A673 (cell line): ENCODE measurements around the gene GLIPR1L1. TPM values are rescaled to one million over a fixed set of nuclear protein-coding genes. Genes with fewer than 3 reads are reported as not detected.

ENCODE experiments used
- BruUV-seq: library from RNA; stranded (reverse); fragments of 400-500 nt; replicated peaks from 2 replicates; lab custom pipeline; 2021; lab: Mats Ljungman, UMichigan
- CTCF ChIA-PET: fragments of 300-600 bp; sonication (Branson Sonifier 250); formaldehyde crosslinking; loops from one replicate; lab custom pipeline; 2022; ENCODE audit warnings: antibody characterized with exemption; lab: Charles Lee
- POLR2A ChIA-PET: fragments of 300-600 bp; sonication (Branson Sonifier 250); formaldehyde crosslinking; loops from one replicate; lab custom pipeline; 2022; ENCODE audit warnings: antibody characterized with exemption; ENCODE audit not compliant: low non-redundant PET; lab: Charles Lee
- DNase-seq: peaks from one replicate; pipeline ENCODE4 v3.0.0-alpha.2; 2015; ENCODE audit warnings: low spot score
- H3K27ac ChIP-seq: fragments of 200-600 bp; sonication (generic); 2 replicates; pipeline ENCODE4 v1.5.1; 2016; ENCODE audit warnings: mixed run types, low read depth, mild to moderate bottlenecking, mixed read lengths, antibody characterized with exemption, low read length; ENCODE audit not compliant: poor library complexity, severe bottlenecking
- H3K27me3 ChIP-seq: fragments of 200-600 bp; sonication (generic); replicated peaks from 2 replicates; pipeline ENCODE4 v1.6.1; 2017; ENCODE audit warnings: mixed run types, low read depth, mild to moderate bottlenecking, mixed read lengths, antibody characterized with exemption, low read length; ENCODE audit not compliant: insufficient read depth, poor library complexity
- H3K36me3 ChIP-seq: fragments of 200-600 bp; sonication (generic); 2 replicates; pipeline ENCODE4 v1.6.1; 2016; ENCODE audit warnings: mixed run types, mild to moderate bottlenecking, mixed read lengths, antibody characterized with exemption, low read length; ENCODE audit not compliant: insufficient read depth, poor library complexity, severe bottlenecking
- H3K4me1 ChIP-seq: fragments of 200-600 bp; sonication (generic); 2 replicates; pipeline ENCODE4 v1.6.1; 2017; ENCODE audit warnings: mixed run types, mild to moderate bottlenecking, mixed read lengths, antibody characterized with exemption, low read length; ENCODE audit not compliant: insufficient read depth, poor library complexity, severe bottlenecking
- H3K4me3 ChIP-seq: fragments of 200-600 bp; sonication (generic); 2 replicates; pipeline ENCODE4 v1.5.1; 2016; ENCODE audit warnings: low read depth, mixed run types, mild to moderate bottlenecking, mixed read lengths, low read length; ENCODE audit not compliant: poor library complexity, severe bottlenecking
- H3K9me3 ChIP-seq: fragments of 200-600 bp; sonication (generic); 2 replicates; pipeline ENCODE4 v1.6.1; 2016; ENCODE audit warnings: mixed run types, low read depth, mild to moderate bottlenecking, mixed read lengths, antibody characterized with exemption, low read length; ENCODE audit not compliant: poor library complexity, severe bottlenecking
- EZH2 ChIP-seq: fragments of 200-600 bp; sonication (generic); IDR thresholded peaks from 2 replicates; pipeline ENCODE4 v1.6.1; 2017; ENCODE audit warnings: borderline replicate concordance, low read depth, mild to moderate bottlenecking, mixed read lengths, antibody characterized with exemption, low read length; ENCODE audit not compliant: poor library complexity, severe bottlenecking
- intact Hi-C: fragments of 100-400 bp; cut with micrococcal nuclease; formaldehyde crosslinking; loops from one replicate; pipeline ENCODE4 v1.10.0; 2022; ENCODE audit not compliant: unreplicated experiment
- total RNA-seq: library from RNA; stranded (reverse); gene quantifications from 2 replicates; pipeline ENCODE4 v1.2.3, GENCODE V29; 2021
- TF ChIP-seq, protein P1 (sequence below): fragments of 300-800, 200-600 bp; sonication (generic); conservative IDR thresholded peaks from 2 replicates; pipeline ENCODE4 v1.5.1; 2017; ENCODE audit warnings: low read depth, mild to moderate bottlenecking, antibody characterized with exemption, low read length, moderate library complexity, mixed read lengths

Gene GLIPR1L1
- total RNA-seq, 1 experiment from 2014 or later = not detected

- intact Hi-C loops = no loop called here
- BruUV-seq = no TSS peak
- Histone ChIP-seq H3K27me3 (no peaks in the 10 kb centered on the region), H3K27ac (no peak overlapping the region), H3K9me3 (no peaks in the 10 kb centered on the region), H3K4me3 (no peak overlapping the region), H3K36me3 (no peaks in the 10 kb centered on the region), H3K4me1 (no peaks in the 10 kb centered on the region)
- POLR2A ChIA-PET = no interaction called here
- CTCF ChIA-PET = no interaction called here
- DNase-seq = no peak
- TF ChIP-seq, protein P1, sequence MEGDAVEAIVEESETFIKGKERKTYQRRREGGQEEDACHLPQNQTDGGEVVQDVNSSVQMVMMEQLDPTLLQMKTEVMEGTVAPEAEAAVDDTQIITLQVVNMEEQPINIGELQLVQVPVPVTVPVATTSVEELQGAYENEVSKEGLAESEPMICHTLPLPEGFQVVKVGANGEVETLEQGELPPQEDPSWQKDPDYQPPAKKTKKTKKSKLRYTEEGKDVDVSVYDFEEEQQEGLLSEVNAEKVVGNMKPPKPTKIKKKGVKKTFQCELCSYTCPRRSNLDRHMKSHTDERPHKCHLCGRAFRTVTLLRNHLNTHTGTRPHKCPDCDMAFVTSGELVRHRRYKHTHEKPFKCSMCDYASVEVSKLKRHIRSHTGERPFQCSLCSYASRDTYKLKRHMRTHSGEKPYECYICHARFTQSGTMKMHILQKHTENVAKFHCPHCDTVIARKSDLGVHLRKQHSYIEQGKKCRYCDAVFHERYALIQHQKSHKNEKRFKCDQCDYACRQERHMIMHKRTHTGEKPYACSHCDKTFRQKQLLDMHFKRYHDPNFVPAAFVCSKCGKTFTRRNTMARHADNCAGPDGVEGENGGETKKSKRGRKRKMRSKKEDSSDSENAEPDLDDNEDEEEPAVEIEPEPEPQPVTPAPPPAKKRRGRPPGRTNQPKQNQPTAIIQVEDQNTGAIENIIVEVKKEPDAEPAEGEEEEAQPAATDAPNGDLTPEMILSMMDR = no peak
- TF ChIP-seq EZH2 = no peak
These were observed 16.7 kb upstream of the GLIPR1L1 start for GRCh38 chr12:75317784-75318183.

- Histone ChIP-seq H3K4me1 (no peaks in the 10 kb centered on the region), H3K36me3 (no peaks in the 10 kb centered on the region), H3K4me3 (no peak overlapping the region), H3K27ac (no peak overlapping the region), H3K9me3 (no peaks in the 10 kb centered on the region), H3K27me3 (no peaks in the 10 kb centered on the region)
- no TSS peak for BruUV-seq
- CTCF ChIA-PET = no interaction called here
- TF ChIP-seq EZH2 = no peak
- TF ChIP-seq, protein P1 = no peak
- DNase-seq = no peak
- POLR2A ChIA-PET = no interaction called here
- intact Hi-C loops = no loop called here
These were observed 12.0 kb upstream of the GLIPR1L1 start for GRCh38 chr12:75322464-75322863.

DNA sequence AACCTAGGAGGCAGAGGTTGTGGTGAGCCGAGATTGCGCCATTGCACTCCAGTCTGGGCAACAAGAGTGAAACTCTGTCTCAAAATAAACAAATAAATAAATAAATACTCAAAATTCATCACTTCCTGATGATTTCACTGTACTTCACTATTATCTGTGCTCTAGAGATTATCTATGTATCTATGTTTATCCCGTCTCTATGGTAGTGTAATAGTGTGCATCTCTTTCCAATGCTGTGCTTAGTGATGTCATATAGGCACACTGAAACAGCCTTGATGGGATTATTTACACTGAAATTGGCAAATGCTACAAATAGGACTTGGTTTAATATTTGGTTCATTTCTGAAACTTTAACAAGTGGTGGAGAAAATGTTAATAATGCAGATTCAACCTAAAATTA lies 10.8 kb upstream of the GLIPR1L1 start:
- Histone ChIP-seq H3K4me1 (no peaks in the 10 kb centered on the region), H3K4me3 (no peak overlapping the region), H3K9me3 (no peaks in the 10 kb centered on the region), H3K27ac (no peak overlapping the region), H3K27me3 (no peaks in the 10 kb centered on the region), H3K36me3 (no peaks in the 10 kb centered on the region)
- ChIA-PET POLR2A (no interaction called here), CTCF (no interaction called here)
- TF ChIP-seq, protein P1 = no peak
- TF ChIP-seq EZH2 = no peak
- intact Hi-C loops = no loop called here
- DNase-seq = no peak
- no TSS peak for BruUV-seq
